ENCODE measurements around the gene EML5. TPM values are rescaled to one million over a fixed set of nuclear protein-coding genes. Genes with fewer than 3 reads are reported as not detected.

The EML5 gene
- total and polyA plus RNA-seq, 2 of the 13 experiments (the other 11 are each of a cell fraction or from before 2014, with no cell fraction given): 0.11 TPM; not detected in 1

DNA sequence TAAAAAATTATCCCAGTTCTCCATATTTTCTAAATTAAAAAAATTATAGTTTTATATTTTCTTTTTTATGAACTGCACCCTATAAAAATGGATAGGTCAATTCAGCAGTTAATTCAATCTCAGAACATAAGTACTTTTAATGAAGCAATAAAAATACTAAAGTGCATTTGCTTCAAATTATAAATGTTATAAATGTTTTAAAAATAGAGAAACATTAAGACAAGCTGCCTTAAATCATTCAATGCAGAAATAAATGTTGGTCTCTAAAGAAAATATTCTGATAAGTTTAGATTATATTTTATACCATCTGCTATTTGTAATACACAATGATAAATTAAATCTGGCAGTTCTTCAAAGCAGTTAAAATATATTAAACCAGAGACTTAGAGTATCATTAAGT lies 164.3 kb downstream of the EML5 start:
- in situ Hi-C loops (cut with HindIII; ENCODE audit: extremely low pct_ligation_motif_present, low pct_unique_long_range_greater_than_20kb) (no loop called here), intact Hi-C loops (cut with micrococcal nuclease; ENCODE audit: unreplicated experiment) (no loop called here)
- DNase-seq (ENCODE audit: low spot score): no peak
- ChIA-PET POLR2A (no interaction called here), CTCF (ENCODE audit: low intra/inter-chr PET ratio, low total read pairs) (no interaction called here)
- FAIRE-seq: no peak
- no peak overlapping the region for H3K4me3 ChIP-seq (replicated peaks in 1 of 3; ENCODE audit: insufficient read depth in 1 of 3, low read depth in 2 of 3, low read length in 3 of 3)
- no peak overlapping the region for H3K4me2 ChIP-seq (ENCODE audit: low read depth, low read length)
- no peaks in the 10 kb centered on the region for H3K36me3 ChIP-seq (replicated peaks in 1 of 2; ENCODE audit: control insufficient read depth in 1 of 2, insufficient read depth in 2 of 2, low read length in 2 of 2)
- BruUV-seq (replicated peaks): no TSS peak
- H3K4me1 ChIP-seq (ENCODE audit: insufficient read depth, low read length): no peaks in the 10 kb centered on the region
- H3K27me3 ChIP-seq (ENCODE audit: control insufficient read depth in 1 of 2, insufficient read depth in 2 of 2, low read length in 2 of 2): no peaks in the 10 kb centered on the region
- ATAC-seq: no peak
- H4K20me1 ChIP-seq (ENCODE audit: insufficient read depth, low read length): no peaks in the 10 kb centered on the region
- H2AFZ ChIP-seq (ENCODE audit: low read length): no peak overlapping the region
- TF ChIP-seq, protein P1, sequence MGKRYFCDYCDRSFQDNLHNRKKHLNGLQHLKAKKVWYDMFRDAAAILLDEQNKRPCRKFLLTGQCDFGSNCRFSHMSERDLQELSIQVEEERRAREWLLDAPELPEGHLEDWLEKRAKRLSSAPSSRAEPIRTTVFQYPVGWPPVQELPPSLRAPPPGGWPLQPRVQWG (CRISPR knock-in tag; IDR thresholded peaks at IDR 0.05; ENCODE audit: borderline replicate concordance, low read depth): no peak
- TF ChIP-seq HNRNPK (IDR thresholded peaks at IDR 0.05; ENCODE audit: low read depth, low read length, poor library complexity, severe bottlenecking): no peak
- TF ChIP-seq, protein P2, sequence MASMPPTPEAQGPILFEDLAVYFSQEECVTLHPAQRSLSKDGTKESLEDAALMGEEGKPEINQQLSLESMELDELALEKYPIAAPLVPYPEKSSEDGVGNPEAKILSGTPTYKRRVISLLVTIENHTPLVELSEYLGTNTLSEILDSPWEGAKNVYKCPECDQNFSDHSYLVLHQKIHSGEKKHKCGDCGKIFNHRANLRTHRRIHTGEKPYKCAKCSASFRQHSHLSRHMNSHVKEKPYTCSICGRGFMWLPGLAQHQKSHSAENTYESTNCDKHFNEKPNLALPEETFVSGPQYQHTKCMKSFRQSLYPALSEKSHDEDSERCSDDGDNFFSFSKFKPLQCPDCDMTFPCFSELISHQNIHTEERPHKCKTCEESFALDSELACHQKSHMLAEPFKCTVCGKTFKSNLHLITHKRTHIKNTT (CRISPR knock-in tag; IDR thresholded peaks at IDR 0.05): no peak
- TF ChIP-seq, protein P3, sequence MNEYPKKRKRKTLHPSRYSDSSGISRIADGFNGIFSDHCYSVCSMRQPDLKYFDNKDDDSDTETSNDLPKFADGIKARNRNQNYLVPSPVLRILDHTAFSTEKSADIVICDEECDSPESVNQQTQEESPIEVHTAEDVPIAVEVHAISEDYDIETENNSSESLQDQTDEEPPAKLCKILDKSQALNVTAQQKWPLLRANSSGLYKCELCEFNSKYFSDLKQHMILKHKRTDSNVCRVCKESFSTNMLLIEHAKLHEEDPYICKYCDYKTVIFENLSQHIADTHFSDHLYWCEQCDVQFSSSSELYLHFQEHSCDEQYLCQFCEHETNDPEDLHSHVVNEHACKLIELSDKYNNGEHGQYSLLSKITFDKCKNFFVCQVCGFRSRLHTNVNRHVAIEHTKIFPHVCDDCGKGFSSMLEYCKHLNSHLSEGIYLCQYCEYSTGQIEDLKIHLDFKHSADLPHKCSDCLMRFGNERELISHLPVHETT (CRISPR knock-in tag; conservative IDR thresholded peaks at IDR 0.05): no peak
- H3K27ac ChIP-seq (ENCODE audit: extremely low read length, insufficient read depth, low read length): no peak overlapping the region
- no peaks in the 10 kb centered on the region for H3K79me2 ChIP-seq (ENCODE audit: insufficient read depth, low read length)
- no peaks in the 10 kb centered on the region for H3K9me3 ChIP-seq (ENCODE audit: low read length)
- H3K9ac ChIP-seq (ENCODE audit: insufficient read depth, low read depth, low read length): no peak overlapping the region

DNA sequence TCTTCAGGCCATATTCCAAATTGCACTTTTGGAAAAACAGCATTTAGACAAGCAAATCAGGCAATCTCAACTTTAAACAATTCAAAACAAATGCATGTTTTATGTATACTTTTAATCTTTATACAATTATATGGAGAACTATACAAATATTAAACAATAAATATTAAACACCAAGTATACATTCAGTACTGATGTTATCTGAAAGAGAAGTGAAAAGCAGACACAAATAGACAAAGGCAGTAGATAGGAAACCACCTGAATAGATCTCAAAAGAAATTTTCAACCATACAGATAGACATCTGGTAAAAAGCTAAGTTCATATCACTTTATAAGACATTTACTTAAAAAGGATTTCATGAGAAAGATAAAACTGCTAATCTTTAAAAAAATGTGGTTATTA lies 164.7 kb downstream of the EML5 start:
- no peaks in the 10 kb centered on the region for H4K20me1 ChIP-seq (ENCODE audit: insufficient read depth, low read length)
- no peaks in the 10 kb centered on the region for H3K9me3 ChIP-seq (ENCODE audit: low read length)
- no peak overlapping the region for H2AFZ ChIP-seq (ENCODE audit: low read length)
- intact Hi-C loops (cut with micrococcal nuclease; ENCODE audit: unreplicated experiment): no loop called here
- BruUV-seq (replicated peaks): no TSS peak
- no peaks in the 10 kb centered on the region for H3K79me2 ChIP-seq (ENCODE audit: insufficient read depth, low read length)
- H3K27me3 ChIP-seq (ENCODE audit: control insufficient read depth in 1 of 2, insufficient read depth in 2 of 2, low read length in 2 of 2): no peaks in the 10 kb centered on the region
- H3K4me2 ChIP-seq (ENCODE audit: low read depth, low read length): no peak overlapping the region
- DNase-seq (ENCODE audit: low spot score): no peak
- H3K4me3 ChIP-seq (replicated peaks in 1 of 3; ENCODE audit: insufficient read depth in 1 of 3, low read depth in 2 of 3, low read length in 3 of 3): no peak overlapping the region
- no peak overlapping the region for H3K9ac ChIP-seq (ENCODE audit: insufficient read depth, low read depth, low read length)
- ChIA-PET POLR2A (no interaction called here), CTCF (ENCODE audit: low intra/inter-chr PET ratio, low total read pairs) (no interaction called here)
- H3K36me3 ChIP-seq (replicated peaks in 1 of 2; ENCODE audit: control insufficient read depth in 1 of 2, insufficient read depth in 2 of 2, low read length in 2 of 2): no peaks in the 10 kb centered on the region
- in situ Hi-C loops (cut with HindIII; ENCODE audit: extremely low pct_ligation_motif_present, low pct_unique_long_range_greater_than_20kb): no loop called here
- no peak overlapping the region for H3K27ac ChIP-seq (ENCODE audit: extremely low read length, insufficient read depth, low read length)
- no peaks in the 10 kb centered on the region for H3K4me1 ChIP-seq (ENCODE audit: insufficient read depth, low read length)
- no peak for ATAC-seq
- no peak for FAIRE-seq
- TF ChIP-seq ZNF713 (CRISPR knock-in tag; IDR thresholded peaks at IDR 0.05): no peak
- TF ChIP-seq ZNF124 (CRISPR knock-in tag; IDR thresholded peaks at IDR 0.05): no peak
- TF ChIP-seq ZNF263 (CRISPR knock-in tag; IDR thresholded peaks at IDR 0.05): no peak
- no peak for TF ChIP-seq MBNL3 (CRISPR knock-in tag; conservative IDR thresholded peaks at IDR 0.05)
- no peak for TF ChIP-seq EP300 (IDR thresholded peaks at IDR 0.05; ENCODE audit: low read depth in 2 of 2, low read length in 2 of 2)
- TF ChIP-seq EP300 (CRISPR knock-in tag; IDR thresholded peaks at IDR 0.05; ENCODE audit: borderline replicate concordance): no peak
- TF ChIP-seq, protein P4, sequence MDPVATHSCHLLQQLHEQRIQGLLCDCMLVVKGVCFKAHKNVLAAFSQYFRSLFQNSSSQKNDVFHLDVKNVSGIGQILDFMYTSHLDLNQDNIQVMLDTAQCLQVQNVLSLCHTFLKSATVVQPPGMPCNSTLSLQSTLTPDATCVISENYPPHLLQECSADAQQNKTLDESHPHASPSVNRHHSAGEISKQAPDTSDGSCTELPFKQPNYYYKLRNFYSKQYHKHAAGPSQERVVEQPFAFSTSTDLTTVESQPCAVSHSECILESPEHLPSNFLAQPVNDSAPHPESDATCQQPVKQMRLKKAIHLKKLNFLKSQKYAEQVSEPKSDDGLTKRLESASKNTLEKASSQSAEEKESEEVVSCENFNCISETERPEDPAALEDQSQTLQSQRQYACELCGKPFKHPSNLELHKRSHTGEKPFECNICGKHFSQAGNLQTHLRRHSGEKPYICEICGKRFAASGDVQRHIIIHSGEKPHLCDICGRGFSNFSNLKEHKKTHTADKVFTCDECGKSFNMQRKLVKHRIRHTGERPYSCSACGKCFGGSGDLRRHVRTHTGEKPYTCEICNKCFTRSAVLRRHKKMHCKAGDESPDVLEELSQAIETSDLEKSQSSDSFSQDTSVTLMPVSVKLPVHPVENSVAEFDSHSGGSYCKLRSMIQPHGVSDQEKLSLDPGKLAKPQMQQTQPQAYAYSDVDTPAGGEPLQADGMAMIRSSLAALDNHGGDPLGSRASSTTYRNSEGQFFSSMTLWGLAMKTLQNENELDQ (CRISPR knock-in tag; IDR thresholded peaks at IDR 0.05; ENCODE audit: borderline replicate concordance): no peak
- TF ChIP-seq WIZ (CRISPR knock-in tag; IDR thresholded peaks at IDR 0.05): no peak
- no peak for TF ChIP-seq RAD21 (CRISPR knock-in tag; IDR thresholded peaks at IDR 0.05)
- TF ChIP-seq IKZF1 (IDR thresholded peaks at IDR 0.05): no peak
- TF ChIP-seq ETV5 (CRISPR knock-in tag; IDR thresholded peaks at IDR 0.05; ENCODE audit: borderline replicate concordance): no peak
- no peak for TF ChIP-seq ZKSCAN8 (CRISPR knock-in tag; IDR thresholded peaks at IDR 0.05; ENCODE audit: borderline replicate concordance)
